Body of pancreas (tissue), 4 donors: ENCODE measurements around the gene OXLD1. TPM values are rescaled to one million over a fixed set of nuclear protein-coding genes. Genes with fewer than 3 reads are reported as not detected.
A peak's percentile ranks its signal among the peaks of the same experiment; 100 is the strongest.

ENCODE experiments used
- ATAC-seq: fragments of 150-250 bp; one replicate; pipeline ENCODE4 v1.9.1; 2016
- DNase-seq, 4 donors: peaks; one replicate each; pipeline ENCODE4 v3.0.0-alpha.2; 2019
- H3K27ac ChIP-seq, 4 donors: fragments of 200-600 bp; sonication (generic); 1 replicate in 3 of 4; 2 replicates in 1 of 4; pipeline versions ENCODE4 v1.5.1 to v1.6.1; 2016 to 2019; ENCODE audit warnings: mild to moderate bottlenecking in 1 of 4, mixed read lengths in 1 of 4, moderate library complexity in 1 of 4
- H3K27me3 ChIP-seq, 2 donors: fragments of 200-600 bp; sonication (generic); one replicate each; pipeline ENCODE4 v1.6.0; 2016; ENCODE audit warnings: mild to moderate bottlenecking in 1 of 2
- H3K36me3 ChIP-seq, 2 donors: fragments of 200-600 bp; sonication (generic); replicated peaks in 1 of 2; 2 replicates each; pipeline ENCODE4 v1.5.1; 2016; ENCODE audit warnings: low read depth in 2 of 2; ENCODE audit not compliant: insufficient read depth in 1 of 2
- H3K4me1 ChIP-seq: fragments of 200-600 bp; sonication (generic); one replicate; pipeline ENCODE4 v1.6.0; 2016
- H3K4me3 ChIP-seq, 2 donors: fragments of 200-600 bp; sonication (generic); 1 replicate in 1 of 2; 2 replicates in 1 of 2; pipeline ENCODE4 v1.5.1; 2016 to 2019
- H3K9me3 ChIP-seq, 3 donors: fragments of 200-600 bp; sonication (generic); 1 replicate in 2 of 3; 2 replicates in 1 of 3; pipeline ENCODE4 v1.5.1; 2016
- POLR2A ChIP-seq, 3 donors: fragments of 450-650 bp; IDR thresholded peaks; one replicate each; pipeline ENCODE4 v1.6.1; 2016; ENCODE audit warnings: antibody characterized with exemption in 3 of 3, mild to moderate bottlenecking in 2 of 3
- WGBS, 2 donors: methylation state at CpG; one replicate each; pipeline ENCODE4 v1.1.5; 2017; 5-methylcytosine and 5-hydroxymethylcytosine counted together
- intact Hi-C: fragments of 100-400 bp; cut with DNase I; formaldehyde crosslinking; loops from one replicate; pipeline ENCODE4 v1.15.1; 2023
- total RNA-seq, 2 donors: library from RNA; depleted of rRNA; stranded (reverse); fragments of >200 nt; gene quantifications; one replicate each; pipeline ENCODE4 v1.1.0, GENCODE V29; 2016
- TF ChIP-seq, protein P1 (sequence below), 7 experiments: fragments of 450-650 bp in 4 of 7; fragments of 200-600 bp in 3 of 7; sonication (generic) in 3 of 7; IDR thresholded peaks; one replicate each; pipeline ENCODE4 v1.5.1; 2016 to 2019; ENCODE audit warnings: antibody characterized with exemption in 7 of 7

The OXLD1 gene
- total RNA-seq, 2 donors from 2014 or later, result 18.1 to 23.3 TPM

DNA sequence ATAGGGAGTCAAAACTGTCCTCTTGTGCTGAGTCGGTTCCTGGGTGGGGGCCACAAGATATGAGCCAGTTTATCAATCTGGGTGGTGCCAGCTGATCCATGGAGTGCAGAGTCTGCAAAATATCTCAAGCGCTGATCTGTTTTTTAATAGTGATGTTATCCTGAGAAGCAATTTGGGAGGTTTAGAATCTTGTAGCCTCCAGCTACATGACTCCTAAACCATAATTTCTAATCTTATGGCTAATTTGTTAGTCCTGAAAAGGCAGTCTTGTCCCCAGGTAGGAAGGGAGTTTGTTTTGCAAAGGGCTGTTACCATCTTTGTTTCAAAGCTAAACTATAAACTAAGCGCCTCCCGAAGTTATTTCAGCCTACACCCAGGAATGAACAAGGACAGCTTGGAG is 27.7 kb downstream of the OXLD1 start:
- DNase-seq (no peak), ATAC-seq (no peak)
- H3K27ac ChIP-seq, result no peak overlapping the region
- H3K36me3 ChIP-seq, result no peaks in the 10 kb centered on the region
- no peaks in the 10 kb centered on the region for H3K9me3 ChIP-seq
- 71% methylated on average over 4 of the region's 4 CpGs for WGBS, 2 donors
- intact Hi-C loops, result no loop called here
- peaks cover 23% of the 10 kb centered on the region for H3K4me1 ChIP-seq
- TF ChIP-seq, protein P1, sequence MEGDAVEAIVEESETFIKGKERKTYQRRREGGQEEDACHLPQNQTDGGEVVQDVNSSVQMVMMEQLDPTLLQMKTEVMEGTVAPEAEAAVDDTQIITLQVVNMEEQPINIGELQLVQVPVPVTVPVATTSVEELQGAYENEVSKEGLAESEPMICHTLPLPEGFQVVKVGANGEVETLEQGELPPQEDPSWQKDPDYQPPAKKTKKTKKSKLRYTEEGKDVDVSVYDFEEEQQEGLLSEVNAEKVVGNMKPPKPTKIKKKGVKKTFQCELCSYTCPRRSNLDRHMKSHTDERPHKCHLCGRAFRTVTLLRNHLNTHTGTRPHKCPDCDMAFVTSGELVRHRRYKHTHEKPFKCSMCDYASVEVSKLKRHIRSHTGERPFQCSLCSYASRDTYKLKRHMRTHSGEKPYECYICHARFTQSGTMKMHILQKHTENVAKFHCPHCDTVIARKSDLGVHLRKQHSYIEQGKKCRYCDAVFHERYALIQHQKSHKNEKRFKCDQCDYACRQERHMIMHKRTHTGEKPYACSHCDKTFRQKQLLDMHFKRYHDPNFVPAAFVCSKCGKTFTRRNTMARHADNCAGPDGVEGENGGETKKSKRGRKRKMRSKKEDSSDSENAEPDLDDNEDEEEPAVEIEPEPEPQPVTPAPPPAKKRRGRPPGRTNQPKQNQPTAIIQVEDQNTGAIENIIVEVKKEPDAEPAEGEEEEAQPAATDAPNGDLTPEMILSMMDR (IDR thresholded peaks at IDR 0.05), result no peak
- TF ChIP-seq POLR2A (IDR thresholded peaks at IDR 0.05), result no peak
- H3K4me3 ChIP-seq, result no peak overlapping the region
- no peaks in the 10 kb centered on the region for H3K27me3 ChIP-seq

DNA sequence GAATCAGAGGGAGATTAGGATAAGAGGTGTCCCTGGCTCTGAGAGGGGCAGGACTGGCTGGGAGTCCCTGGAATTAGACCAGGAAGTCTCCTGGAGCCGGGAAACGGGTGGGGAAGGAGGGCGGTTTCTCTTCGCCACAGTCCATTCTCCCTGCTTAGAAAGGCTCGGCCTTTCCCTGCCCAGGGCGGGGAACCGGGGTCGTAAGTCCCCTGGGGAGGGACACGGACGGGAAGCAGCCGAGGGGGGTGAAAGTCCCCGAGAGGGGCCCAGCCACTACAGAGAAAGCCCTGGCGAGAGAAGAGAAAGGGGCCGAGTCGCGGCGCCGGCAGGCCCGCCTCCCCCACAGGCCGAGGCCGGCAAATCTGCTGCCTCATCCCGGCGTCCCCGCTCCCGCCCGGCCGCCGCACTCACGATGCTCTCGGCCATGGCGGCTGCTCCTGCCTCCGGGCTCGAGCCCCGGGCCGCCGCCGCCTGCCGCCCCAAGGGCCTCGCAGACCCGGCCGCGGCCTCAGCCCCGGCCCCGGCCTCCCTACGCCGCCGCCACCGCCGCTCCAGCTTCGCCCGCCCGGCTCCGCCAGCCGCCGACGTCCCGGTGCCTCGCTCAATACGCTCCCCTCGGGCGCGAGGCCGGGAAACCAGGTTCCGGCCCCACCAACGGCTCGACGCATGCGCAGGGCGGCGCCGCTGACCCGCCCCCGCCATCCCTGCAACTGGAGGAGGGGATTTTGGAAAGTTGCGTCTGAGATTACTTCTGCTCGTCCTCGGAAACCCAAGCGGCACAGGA is 29.7 kb downstream of the OXLD1 start, which contains the start of the genes NPLOC4 and TSPAN10:
Gene NPLOC4, minus strand, starts transcription at position 608 of the 784 bp plus-strand sequence. Its CDS starts 182 bp downstream, at position 426.
Gene TSPAN10, plus strand, starts transcription at position 692 of the 784 bp plus-strand sequence. CDS start 5,217 bp downstream, outside the sequence.
- intact Hi-C loops, result no loop called here
- peak; percentile 96 for ATAC-seq

DNA sequence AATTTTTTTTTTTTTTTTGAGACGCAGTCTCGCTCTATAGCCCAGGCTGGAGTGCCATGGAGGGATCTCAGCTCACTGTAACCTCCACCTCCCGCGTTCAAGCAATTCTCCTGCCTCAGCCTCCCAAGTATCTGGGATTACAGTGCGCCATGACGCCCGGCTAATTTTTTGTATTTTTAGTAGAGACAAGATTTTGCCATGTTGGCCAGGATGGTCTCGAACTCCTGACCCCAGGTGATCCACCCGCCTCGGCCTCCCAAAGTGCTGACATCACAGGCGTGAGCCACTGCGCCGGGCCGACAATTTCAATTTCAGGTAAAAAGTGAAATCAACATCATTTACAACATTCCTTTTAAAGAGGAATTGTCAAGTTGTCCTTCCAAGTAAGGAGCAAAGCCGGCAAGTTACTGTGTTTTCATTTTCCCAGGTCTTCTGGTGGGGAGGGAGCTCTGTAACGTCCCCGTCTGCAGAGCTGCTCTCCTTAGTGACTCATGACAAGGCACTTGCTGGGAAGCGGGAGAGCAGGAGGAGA is 30.4 kb downstream of the OXLD1 start:
- TF ChIP-seq, protein P1 (IDR thresholded peaks at IDR 0.05), result no peak
- no peak for TF ChIP-seq POLR2A (IDR thresholded peaks at IDR 0.05)
- Histone ChIP-seq H3K36me3 (no peaks in the 10 kb centered on the region), H3K27ac (peak overlapping the region; percentile 76 to 93 (median 88)), H3K4me1 (peaks cover 23% of the 10 kb centered on the region), H3K4me3 (peak overlapping the region; percentile 48 to 54), H3K27me3 (no peaks in the 10 kb centered on the region), H3K9me3 (no peaks in the 10 kb centered on the region)
- no peak for DNase-seq
- intact Hi-C loops, result no loop called here
- peak; percentile 15 for ATAC-seq
- 18 to 19% methylated on average over 18 of the region's 18 CpGs for WGBS, 2 donors

More for the DNA sequence above, 29.7 kb downstream of the OXLD1 start, which contains the start of the genes NPLOC4 and TSPAN10:
- no peaks in the 10 kb centered on the region for H3K36me3 ChIP-seq
- peak; percentile 38 to 50 (median 49) for TF ChIP-seq POLR2A (IDR thresholded peaks at IDR 0.05)
- TF ChIP-seq, protein P1 (IDR thresholded peaks at IDR 0.05), result no peak
- H3K27ac ChIP-seq, result peak within 1 kb of the TSS; percentile 76 to 93 (median 88)
- H3K9me3 ChIP-seq, result no peaks in the 10 kb centered on the region
- peaks cover 23% of the 10 kb centered on the region for H3K4me1 ChIP-seq
- no peaks in the 10 kb centered on the region for H3K27me3 ChIP-seq
- peak within 1 kb of the TSS; percentile 48 to 54 for H3K4me3 ChIP-seq
- peak; percentile 86 to 91 (median 90) for DNase-seq
- WGBS, 2 donors, result 0% methylated on average over 49 to 76 of the region's 77 CpGs

DNA sequence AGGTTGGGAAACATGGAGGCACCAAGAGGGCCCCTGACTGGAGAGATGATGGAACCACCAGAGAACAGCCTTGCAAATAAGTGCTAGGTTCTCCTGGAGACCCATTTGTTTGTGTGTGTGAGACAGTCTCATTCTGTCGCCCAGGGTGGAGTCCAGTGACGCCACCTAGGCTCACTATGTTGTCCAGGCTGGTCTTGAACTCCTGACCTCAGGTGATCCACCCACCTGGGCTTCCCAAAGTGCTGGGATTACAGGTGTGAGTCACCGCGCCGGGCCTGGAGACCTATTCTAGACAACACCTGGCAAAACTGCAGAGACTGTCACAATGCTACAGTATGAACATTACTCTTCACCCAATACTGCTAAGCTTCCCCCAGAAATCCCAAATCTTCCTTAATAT is 31.0 kb downstream of the OXLD1 start:
- Histone ChIP-seq H3K36me3 (no peaks in the 10 kb centered on the region), H3K4me1 (peaks cover 23% of the 10 kb centered on the region), H3K9me3 (no peaks in the 10 kb centered on the region), H3K27ac (no peak overlapping the region), H3K4me3 (no peak overlapping the region), H3K27me3 (no peaks in the 10 kb centered on the region)
- no peak for ATAC-seq
- intact Hi-C loops, result no loop called here
- TF ChIP-seq, protein P1 (IDR thresholded peaks at IDR 0.05), result no peak
- TF ChIP-seq POLR2A (IDR thresholded peaks at IDR 0.05), result no peak
- 67 to 91% methylated on average over 5 of the region's 5 CpGs for WGBS, 2 donors
- DNase-seq, result no peak
